Measurements from ENCODE around the gene KCNH1. TPM values are rescaled to one million over a fixed set of nuclear protein-coding genes. Genes with fewer than 3 reads are reported as not detected.

Gene KCNH1
- total and polyA plus RNA-seq, 5 experiments from 2014 or later: not detected

- DNase-seq: no peak
- peaks cover 4 to 37% (median 10%) of the 10 kb centered on the region in 5 donors for H3K27me3 Mint-ChIP-seq
- H3K36me3 Mint-ChIP-seq: no peaks in the 10 kb centered on the region
- H3K4me3 Mint-ChIP-seq: no peak overlapping the region
- no peaks in the 10 kb centered on the region for H3K4me1 Mint-ChIP-seq
- peaks cover 0 to 20% (median 11%) of the 10 kb centered on the region in 9 donors for H3K9me3 Mint-ChIP-seq
- H3K27ac Mint-ChIP-seq: no peak overlapping the region
- no peak for ATAC-seq
- POLR2A ChIA-PET: no interaction called here
These were observed 375.2 kb downstream of the KCNH1 start for GRCh38 chr1:210758761-210759160.

GRCh38 chr1:210758261-210758660, 375.7 kb downstream of the KCNH1 start:
- Mint-ChIP-seq H3K27me3 (peaks cover 4 to 37% (median 10%) of the 10 kb centered on the region in 5 donors), H3K4me1 (no peaks in the 10 kb centered on the region), H3K27ac (no peak overlapping the region), H3K9me3 (peaks cover 0 to 20% (median 11%) of the 10 kb centered on the region in 9 donors), H3K36me3 (no peaks in the 10 kb centered on the region), H3K4me3 (no peak overlapping the region)
- ATAC-seq (no peak), DNase-seq (no peak)
- POLR2A ChIA-PET: no interaction called here

GRCh38 chr1:210757677-210758076, 376.3 kb downstream of the KCNH1 start:
- DNase-seq: no peak
- POLR2A ChIA-PET: no interaction called here
- no peak for ATAC-seq
- H3K36me3 Mint-ChIP-seq: no peaks in the 10 kb centered on the region
- peaks cover 0 to 20% (median 11%) of the 10 kb centered on the region in 9 donors for H3K9me3 Mint-ChIP-seq
- no peak overlapping the region for H3K27ac Mint-ChIP-seq
- no peaks in the 10 kb centered on the region for H3K4me1 Mint-ChIP-seq
- H3K4me3 Mint-ChIP-seq: no peak overlapping the region
- peaks cover 4 to 37% (median 10%) of the 10 kb centered on the region in 5 donors for H3K27me3 Mint-ChIP-seq

- H3K27ac Mint-ChIP-seq: no peak overlapping the region
- no peaks in the 10 kb centered on the region for H3K4me1 Mint-ChIP-seq
- no peaks in the 10 kb centered on the region for H3K36me3 Mint-ChIP-seq
- H3K9me3 Mint-ChIP-seq: peaks cover 0 to 17% (median 4%) of the 10 kb centered on the region in 9 donors
- POLR2A ChIA-PET: no interaction called here
- ATAC-seq (no peak), DNase-seq (no peak)
- H3K4me3 Mint-ChIP-seq: no peak overlapping the region
- H3K27me3 Mint-ChIP-seq: peaks cover 3 to 41% (median 14%) of the 10 kb centered on the region in 5 donors
These were observed 377.8 kb downstream of the KCNH1 start for GRCh38 chr1:210755991-210756659.

- Mint-ChIP-seq H3K4me3 (no peak overlapping the region), H3K27ac (no peak overlapping the region), H3K4me1 (no peaks in the 10 kb centered on the region), H3K36me3 (no peaks in the 10 kb centered on the region), H3K27me3 (peaks cover 3 to 47% (median 14%) of the 10 kb centered on the region in 5 donors), H3K9me3 (peaks cover 0 to 12% (median 4%) of the 10 kb centered on the region in 9 donors)
- DNase-seq (no peak), ATAC-seq (no peak)
- POLR2A ChIA-PET: no interaction called here
These were observed 378.9 kb downstream of the KCNH1 start for GRCh38 chr1:210754878-210755665.

- ATAC-seq: no peak
- H3K27me3 Mint-ChIP-seq: peaks cover 0 to 34% (median 10%) of the 10 kb centered on the region in 5 donors
- DNase-seq: no peak
- no peaks in the 10 kb centered on the region for H3K36me3 Mint-ChIP-seq
- H3K4me3 Mint-ChIP-seq: no peak overlapping the region
- no peaks in the 10 kb centered on the region for H3K9me3 Mint-ChIP-seq
- no peak overlapping the region for H3K27ac Mint-ChIP-seq
- no peaks in the 10 kb centered on the region for H3K4me1 Mint-ChIP-seq
- POLR2A ChIA-PET: no interaction called here
These were observed 382.0 kb downstream of the KCNH1 start for GRCh38 chr1:210751911-210752310.

GRCh38 chr1:210750468-210750867, 383.5 kb downstream of the KCNH1 start:
- Mint-ChIP-seq H3K27me3 (peaks cover 0 to 21% (median 9%) of the 10 kb centered on the region in 5 donors), H3K9me3 (no peaks in the 10 kb centered on the region), H3K4me3 (no peak overlapping the region), H3K36me3 (no peaks in the 10 kb centered on the region), H3K27ac (no peak overlapping the region), H3K4me1 (no peaks in the 10 kb centered on the region)
- DNase-seq: no peak
- POLR2A ChIA-PET: no interaction called here
- ATAC-seq: no peak

- Mint-ChIP-seq H3K36me3 (no peaks in the 10 kb centered on the region), H3K9me3 (no peaks in the 10 kb centered on the region), H3K4me1 (no peaks in the 10 kb centered on the region), H3K4me3 (no peak overlapping the region), H3K27me3 (peaks cover 0 to 21% (median 2%) of the 10 kb centered on the region in 5 donors), H3K27ac (peak overlapping the region in 1 of 10 donors; percentile 7)
- DNase-seq: no peak
- POLR2A ChIA-PET: no interaction called here
- ATAC-seq: no peak
These were observed 385.2 kb downstream of the KCNH1 start for GRCh38 chr1:210748796-210749195.

- no peaks in the 10 kb centered on the region for H3K36me3 Mint-ChIP-seq
- peak overlapping the region in 1 of 10 donors; percentile 9 for H3K27ac Mint-ChIP-seq
- ATAC-seq (no peak), DNase-seq (no peak)
- H3K4me3 Mint-ChIP-seq: no peak overlapping the region
- H3K4me1 Mint-ChIP-seq: no peaks in the 10 kb centered on the region
- H3K27me3 Mint-ChIP-seq: peaks cover 1 to 24% (median 2%) of the 10 kb centered on the region in 5 donors
- POLR2A ChIA-PET: no interaction called here
- peaks cover 0 to 2% (median 0%) of the 10 kb centered on the region in 9 donors for H3K9me3 Mint-ChIP-seq
These were observed 386.1 kb downstream of the KCNH1 start for GRCh38 chr1:210747890-210748289.

- DNase-seq (no peak), ATAC-seq (no peak)
- Mint-ChIP-seq H3K27ac (no peak overlapping the region), H3K4me1 (no peaks in the 10 kb centered on the region), H3K36me3 (no peaks in the 10 kb centered on the region), H3K27me3 (peaks cover 1 to 28% (median 4%) of the 10 kb centered on the region in 5 donors), H3K4me3 (no peak overlapping the region), H3K9me3 (peaks cover 0 to 2% (median 0%) of the 10 kb centered on the region in 9 donors)
- POLR2A ChIA-PET: no interaction called here
These were observed 386.8 kb downstream of the KCNH1 start for GRCh38 chr1:210747112-210747511.

- POLR2A ChIA-PET: no interaction called here
- Mint-ChIP-seq H3K36me3 (no peaks in the 10 kb centered on the region), H3K4me3 (no peak overlapping the region), H3K27ac (no peak overlapping the region), H3K9me3 (peaks cover 0 to 2% (median 0%) of the 10 kb centered on the region in 9 donors), H3K27me3 (peaks cover 2 to 20% (median 4%) of the 10 kb centered on the region in 5 donors), H3K4me1 (no peaks in the 10 kb centered on the region)
- ATAC-seq (no peak), DNase-seq (no peak)
These were observed 387.8 kb downstream of the KCNH1 start for GRCh38 chr1:210746024-210746731.

GRCh38 chr1:210743038-210743437, 390.9 kb downstream of the KCNH1 start:
- no peak overlapping the region for H3K4me3 Mint-ChIP-seq
- POLR2A ChIA-PET: no interaction called here
- ATAC-seq: no peak
- peaks cover 2 to 12% (median 7%) of the 10 kb centered on the region in 5 donors for H3K27me3 Mint-ChIP-seq
- no peak overlapping the region for H3K27ac Mint-ChIP-seq
- no peak for DNase-seq
- H3K4me1 Mint-ChIP-seq: no peaks in the 10 kb centered on the region
- no peaks in the 10 kb centered on the region for H3K36me3 Mint-ChIP-seq
- peaks cover 0 to 2% (median 0%) of the 10 kb centered on the region in 9 donors for H3K9me3 Mint-ChIP-seq

GRCh38 chr1:210741564-210741963, 392.4 kb downstream of the KCNH1 start:
- POLR2A ChIA-PET: no interaction called here
- Mint-ChIP-seq H3K4me3 (no peak overlapping the region), H3K36me3 (no peaks in the 10 kb centered on the region), H3K27me3 (peaks cover 3 to 20% (median 11%) of the 10 kb centered on the region in 5 donors), H3K4me1 (no peaks in the 10 kb centered on the region), H3K27ac (no peak overlapping the region), H3K9me3 (peaks cover 0 to 2% (median 0%) of the 10 kb centered on the region in 9 donors)
- no peak for ATAC-seq
- no peak for DNase-seq
